ENCODE results near the gene SLC43A2. TPM values are rescaled to one million over a fixed set of nuclear protein-coding genes. Genes with fewer than 3 reads are reported as not detected.
A peak's percentile ranks its signal among the peaks of the same experiment; 100 is the strongest.
"Not testable (repeated sequence)": the region's sequence is repeated elsewhere in the genome, so short reads cannot be mapped to it uniquely, and the experiment has no call there.

The SLC43A2 gene
- total and polyA plus RNA-seq, 8 donors: 25.6 to 87.9 (median 27.0) TPM

- no peak for ATAC-seq
- H3K27me3 ChIP-seq: no peaks in the 10 kb centered on the region
- DNase-seq: peak in 1 of 4 donors; percentile 77
- H3K27ac ChIP-seq: no peak overlapping the region
- H3K36me3 ChIP-seq: no peaks in the 10 kb centered on the region
- H3K4me1 ChIP-seq: peaks cover 11 to 56% of the 10 kb centered on the region in 2 donors
- no peak overlapping the region for H3K4me3 ChIP-seq
- TF ChIP-seq CTCF (IDR thresholded peaks at IDR 0.05): no peak
- no peaks in the 10 kb centered on the region for H3K9me3 ChIP-seq
- intact Hi-C loops (cut with DNase I): no loop called here
Measured at GRCh38 chr17:1563786-1564613, 64.6 kb downstream of the SLC43A2 start.

DNA sequence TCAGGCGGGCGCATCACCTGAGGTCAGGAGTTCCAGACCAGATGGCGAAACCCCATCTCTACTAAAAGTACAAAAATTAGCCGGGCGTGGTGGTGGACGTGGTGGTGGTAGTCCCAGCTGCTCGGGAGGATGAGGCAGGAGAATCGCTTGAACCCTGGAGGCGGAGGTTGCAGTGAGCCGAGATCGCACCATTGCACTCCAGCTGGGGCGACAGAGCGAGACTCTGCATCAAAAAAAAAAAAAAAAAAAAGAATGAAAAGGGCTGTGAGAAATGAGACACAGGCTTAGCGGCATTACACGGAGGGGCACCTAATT is 65.2 kb downstream of the SLC43A2 start:
- Histone ChIP-seq H3K4me3 (peak overlapping the region in 1 of 2 donors; percentile 89), H3K4me1 (peaks cover 11 to 60% of the 10 kb centered on the region in 2 donors)
- DNase-seq; intact Hi-C loops (cut with DNase I); H3K27ac ChIP-seq; H3K9me3 ChIP-seq; H3K36me3 ChIP-seq; ATAC-seq; H3K27me3 ChIP-seq: not testable (repeated sequence)

- no peaks in the 10 kb centered on the region for H3K9me3 ChIP-seq
- intact Hi-C loops (cut with DNase I): no loop called here
- ATAC-seq: peak; percentile 25
- H3K27ac ChIP-seq: peak overlapping the region; percentile 56 to 88
- H3K4me1 ChIP-seq: peaks cover 11 to 71% of the 10 kb centered on the region in 2 donors
- no peaks in the 10 kb centered on the region for H3K36me3 ChIP-seq
- no peak for TF ChIP-seq CTCF (IDR thresholded peaks at IDR 0.05)
- H3K4me3 ChIP-seq: peak overlapping the region; percentile 89 to 91
- H3K27me3 ChIP-seq: no peaks in the 10 kb centered on the region
- DNase-seq: peak in 1 of 4 donors; percentile 92
Measured at GRCh38 chr17:1562176-1562643, 66.4 kb downstream of the SLC43A2 start.

- H3K4me3 ChIP-seq: peak overlapping the region; percentile 89 to 91
- peaks cover 11 to 71% of the 10 kb centered on the region in 2 donors for H3K4me1 ChIP-seq
- peaks cover 0 to 2% of the 10 kb centered on the region in 2 donors for H3K36me3 ChIP-seq
- H3K27ac ChIP-seq: peak overlapping the region; percentile 56 to 88
- ATAC-seq: peak; percentile 47
- H3K27me3 ChIP-seq: no peaks in the 10 kb centered on the region
- intact Hi-C loops (cut with DNase I): no loop called here
- H3K9me3 ChIP-seq: no peaks in the 10 kb centered on the region
- peak in 1 of 4 donors; percentile 86 for DNase-seq
- no peak for TF ChIP-seq CTCF (IDR thresholded peaks at IDR 0.05)
Measured at GRCh38 chr17:1561420-1562175, 67.0 kb downstream of the SLC43A2 start.

- Histone ChIP-seq H3K4me1 (peaks cover 15 to 71% of the 10 kb centered on the region in 2 donors), H3K27me3 (no peaks in the 10 kb centered on the region), H3K27ac (no peak overlapping the region), H3K9me3 (no peaks in the 10 kb centered on the region), H3K4me3 (peak overlapping the region in 1 of 2 donors; percentile 89), H3K36me3 (peaks cover 0 to 6% of the 10 kb centered on the region in 2 donors)
- peak in 1 of 4 donors; percentile 17 for DNase-seq
- no peak for ATAC-seq
- intact Hi-C loops (cut with DNase I): no loop called here
- TF ChIP-seq CTCF (IDR thresholded peaks at IDR 0.05): no peak
Measured at GRCh38 chr17:1560858-1561355, 67.7 kb downstream of the SLC43A2 start.

Measured in left lung (tissue), 10 donors.